ENCODE data around the gene CD52.

Gene CD52

GRCh38 chr1:26335774-26336476 lies 18.2 kb downstream of the CD52 start:
- no peak for DNase-seq

DNA sequence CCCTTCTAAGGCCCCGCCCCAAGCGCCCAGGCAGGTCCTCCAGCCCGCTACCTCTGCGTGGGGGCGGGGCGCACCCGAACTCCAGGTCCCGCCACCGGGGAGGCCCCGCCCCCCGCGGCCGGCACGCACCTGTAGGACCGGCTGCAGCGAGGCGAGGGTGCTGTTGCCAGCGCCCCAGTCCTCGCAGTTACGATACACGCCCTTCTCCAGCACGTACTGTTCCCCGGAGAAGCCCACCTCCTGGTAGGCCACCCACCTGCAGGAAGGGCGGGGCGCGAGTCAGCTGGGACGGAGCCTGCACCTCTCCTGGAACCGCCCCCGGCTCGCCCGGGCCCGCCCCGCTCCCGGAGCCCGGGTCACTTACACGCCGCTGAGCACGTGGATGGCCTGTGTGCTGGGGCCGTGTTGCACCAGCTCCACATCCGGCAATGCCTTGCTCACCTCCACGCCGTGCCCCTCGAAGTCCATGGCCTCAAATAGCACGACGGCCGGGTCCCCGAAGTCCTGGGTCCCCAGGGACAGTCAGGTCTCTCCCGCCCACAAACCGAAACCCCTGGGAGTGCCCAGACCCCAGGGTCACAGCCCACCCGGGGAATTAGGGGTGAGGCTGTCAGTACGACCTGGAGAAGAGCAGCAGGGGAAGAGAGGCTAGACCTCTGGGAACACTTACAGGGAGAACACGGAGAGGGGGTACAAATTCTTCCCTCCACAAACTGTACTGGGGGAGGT lies 18.9 kb downstream of the CD52 start:
- peak; percentile 91 for DNase-seq

DNA sequence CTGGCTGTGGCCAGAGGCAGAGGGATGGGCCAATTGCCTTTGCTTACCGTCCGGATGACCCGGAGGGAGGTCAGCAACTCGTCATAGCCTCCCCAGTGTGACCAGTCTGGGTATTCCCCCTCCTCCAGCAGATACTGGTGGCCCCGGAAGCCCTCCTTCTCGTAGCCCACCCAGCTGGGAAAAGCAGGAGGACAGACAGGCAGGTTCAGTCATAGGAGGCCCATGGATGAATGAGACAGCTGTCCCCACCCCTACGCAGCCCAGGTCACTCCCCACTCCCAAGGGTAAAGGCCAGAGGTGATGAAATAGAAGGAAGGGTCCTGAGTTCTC lies 19.4 kb downstream of the CD52 start:
- DNase-seq, result no peak

DNA sequence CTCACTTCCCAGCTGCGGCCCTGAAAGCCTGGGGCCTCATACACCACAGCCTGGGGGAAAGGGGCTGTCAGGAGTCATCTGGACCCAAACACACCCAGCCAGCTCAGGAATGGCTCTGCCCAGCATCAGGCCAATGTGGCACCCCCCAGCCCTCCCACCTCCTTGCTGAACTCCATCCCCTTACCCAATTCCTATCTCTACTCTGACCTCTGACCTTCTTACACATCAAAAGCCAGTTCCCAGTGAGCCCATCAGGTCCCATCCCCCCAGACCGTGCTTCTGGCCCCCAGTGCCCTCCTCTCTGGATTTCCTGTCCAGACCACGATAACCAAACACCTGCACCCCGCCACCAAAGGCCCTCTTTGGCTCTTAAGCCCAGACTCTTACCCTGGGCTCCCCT lies 19.9 kb downstream of the CD52 start:
- no peak for DNase-seq

- DNase-seq, result no peak
Measured at GRCh38 chr1:26338670-26339069, 20.9 kb downstream of the CD52 start.

DNA sequence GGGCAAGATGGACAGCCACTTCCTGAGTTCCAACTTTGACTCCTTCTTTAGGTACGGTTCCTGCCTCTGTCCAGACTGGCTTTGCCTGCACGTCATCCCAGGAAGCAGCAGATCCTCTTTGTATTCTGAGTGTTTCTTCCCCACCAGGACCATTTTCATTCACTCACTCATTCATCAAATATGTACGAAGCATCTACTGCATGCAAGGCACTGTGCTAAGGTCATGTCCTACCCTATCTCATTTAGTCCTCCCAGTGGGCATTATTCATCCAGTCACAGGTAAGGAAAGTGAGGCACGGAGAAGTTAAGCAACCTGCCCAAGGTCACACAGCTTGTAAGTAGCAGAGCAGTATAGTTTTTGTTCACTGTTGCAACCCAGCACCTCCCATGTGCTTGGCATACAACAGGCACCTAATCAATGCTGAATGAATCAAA lies 22.3 kb downstream of the CD52 start:
- no peak for DNase-seq

DNA sequence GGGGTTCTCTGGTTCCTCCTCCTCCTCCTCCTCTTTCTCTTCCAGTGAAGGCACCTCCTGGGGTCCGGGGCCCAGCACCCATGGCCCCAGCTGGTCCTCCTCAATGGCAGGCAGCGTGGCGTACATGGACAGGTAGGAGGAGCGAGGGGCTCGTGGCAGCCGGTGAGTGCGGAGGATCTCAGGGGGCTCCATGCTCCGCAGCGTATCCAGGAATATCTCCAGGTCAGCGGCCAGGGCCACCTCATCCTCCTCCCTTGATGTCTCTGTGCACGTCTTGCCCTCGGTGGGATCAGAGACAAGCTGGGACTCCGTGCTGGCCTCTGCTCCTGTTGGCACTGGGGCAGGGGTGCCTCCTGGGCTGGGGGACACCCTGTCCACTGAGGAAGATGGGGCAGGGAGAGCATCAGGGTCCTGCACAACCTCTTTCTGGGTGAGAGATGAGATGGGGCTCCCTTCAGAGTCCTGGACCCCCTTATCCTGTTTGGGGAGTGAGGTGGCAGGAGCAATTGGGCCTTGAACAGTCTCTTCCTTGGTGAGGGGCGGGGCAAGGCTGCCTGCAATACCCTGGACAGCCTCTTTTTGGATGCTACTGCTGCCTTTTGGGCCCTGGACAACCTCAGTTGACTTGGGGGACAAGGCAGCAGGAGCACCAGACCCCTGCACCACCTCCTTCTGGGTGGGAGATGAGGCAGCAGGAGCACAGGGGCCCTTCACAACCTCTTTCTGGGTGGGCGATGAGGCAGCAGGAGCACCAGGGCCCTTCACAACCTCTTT lies 26.6 kb downstream of the CD52 start:
- DNase-seq, result no peak

GRCh38 chr1:26345718-26346117 lies 28.0 kb downstream of the CD52 start:
- no peak for DNase-seq

DNA sequence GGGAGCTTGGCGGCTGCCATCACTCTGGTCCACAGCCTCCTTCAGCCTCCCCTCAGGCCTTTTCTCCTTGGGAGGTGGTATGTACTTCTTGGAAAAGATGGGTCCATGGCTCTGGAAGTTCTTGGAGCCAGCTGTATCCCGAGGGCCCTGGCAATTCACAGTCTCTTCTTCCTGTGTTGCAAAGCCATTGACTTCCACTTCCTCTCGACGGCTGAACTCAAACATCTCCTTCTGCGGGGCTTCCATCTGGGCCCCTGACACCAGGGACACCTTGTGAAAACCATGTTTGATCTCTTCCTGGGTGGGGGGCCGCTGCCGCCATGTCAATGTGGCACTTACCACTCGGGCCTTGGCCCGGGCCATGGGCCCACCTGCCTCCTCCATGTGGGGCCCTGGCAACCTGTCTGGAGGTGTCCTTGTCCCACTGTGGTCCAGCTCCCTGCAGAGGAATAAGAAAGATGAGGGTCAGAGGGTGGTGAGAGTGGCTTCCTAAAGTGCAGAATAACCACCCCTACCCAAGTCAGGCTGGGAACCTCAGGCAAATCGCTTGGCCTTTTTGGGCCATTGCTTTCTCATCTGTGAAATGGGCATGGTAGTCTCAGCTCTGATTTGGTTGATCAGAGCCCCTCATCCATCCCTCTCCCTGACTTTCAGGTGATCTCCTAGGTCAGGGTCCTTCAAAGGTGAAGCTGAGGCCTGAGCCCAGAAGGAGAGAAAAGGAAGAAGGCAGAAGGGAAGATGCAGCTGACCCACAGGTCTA lies 28.7 kb downstream of the CD52 start:
- DNase-seq, result no peak

GRCh38 chr1:26349188-26349876 lies 31.6 kb downstream of the CD52 start:
- DNase-seq, result no peak

GRCh38 chr1:26349877-26350244 lies 32.1 kb downstream of the CD52 start:
- DNase-seq, result no peak

DNA sequence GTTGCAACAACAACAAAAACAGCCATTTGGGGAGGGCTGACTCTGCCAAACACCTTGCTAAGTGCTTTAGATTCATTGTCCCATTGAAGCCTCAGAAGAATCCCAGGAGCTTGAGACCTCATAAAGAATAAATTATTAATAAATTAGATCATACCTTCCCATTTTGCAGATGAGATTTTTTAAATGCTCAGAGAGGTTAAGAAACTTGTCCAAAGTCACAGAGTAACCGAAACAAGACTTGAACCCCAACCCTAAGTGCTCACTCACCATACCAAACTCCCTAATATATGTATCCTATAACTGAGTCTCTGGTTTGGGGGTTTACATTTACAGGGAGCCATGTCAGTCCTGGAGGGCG lies 32.6 kb downstream of the CD52 start:
- DNase-seq, result no peak

DNA sequence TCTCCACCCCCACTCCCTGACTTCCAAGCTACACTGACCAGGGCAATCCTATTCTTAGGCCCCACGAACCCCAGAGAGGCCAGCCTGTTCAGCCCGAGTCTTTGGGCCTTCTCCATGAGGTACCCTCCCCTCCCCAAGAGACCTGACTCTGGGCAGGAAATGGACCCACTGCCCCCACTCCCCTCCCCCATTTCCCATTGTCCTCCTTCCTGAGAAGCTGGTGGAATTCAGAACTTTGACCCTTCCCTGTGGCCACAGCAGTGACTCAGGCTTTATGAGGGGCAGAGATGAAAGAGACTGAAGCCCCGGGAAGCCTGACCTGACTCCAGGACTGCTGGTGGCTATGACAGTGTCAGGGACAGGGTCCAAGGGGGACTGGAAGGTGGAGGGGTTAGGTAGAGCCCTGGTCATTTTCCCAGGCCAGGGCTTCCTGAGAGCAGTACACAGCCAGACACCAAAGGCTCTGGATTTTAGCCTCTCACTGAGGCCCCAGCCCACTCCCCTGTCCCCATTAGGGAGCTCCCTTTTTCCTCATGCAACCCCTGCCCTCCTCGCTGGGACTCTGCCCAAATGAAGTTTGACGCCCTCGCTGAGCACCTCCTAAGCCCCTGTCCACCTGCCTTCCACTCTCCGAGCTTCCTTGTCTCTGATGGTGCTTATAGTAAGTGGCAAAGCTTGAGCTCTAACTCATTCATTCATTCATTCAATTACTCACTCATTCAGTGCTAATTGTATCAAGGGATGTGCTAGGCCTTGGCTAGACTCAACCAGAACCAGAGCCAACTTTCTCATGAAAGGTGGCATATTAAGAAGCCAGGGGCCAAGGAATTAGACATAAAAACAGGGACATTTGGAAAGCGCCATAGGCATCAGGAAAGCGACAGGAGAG lies 33.2 kb downstream of the CD52 start:
- no peak for DNase-seq

GRCh38 chr1:26351590-26352337 lies 34.0 kb downstream of the CD52 start:
- no peak for DNase-seq

DNA sequence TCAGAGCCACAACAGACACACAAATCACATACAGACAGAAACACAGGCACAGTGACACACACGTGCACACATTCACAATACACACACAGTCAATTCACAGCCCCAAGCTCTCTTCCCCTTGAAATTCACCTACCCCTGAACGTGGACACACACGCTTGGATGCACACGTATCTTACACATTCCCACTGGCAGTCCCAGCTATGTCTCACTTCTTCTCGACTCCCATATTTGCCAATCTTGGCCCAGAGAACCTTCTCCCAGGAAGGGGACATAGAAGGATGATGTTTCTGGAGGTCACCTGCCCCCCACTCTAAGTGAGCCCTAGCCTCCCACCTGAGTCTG lies 34.6 kb downstream of the CD52 start:
- no peak for DNase-seq

DNA sequence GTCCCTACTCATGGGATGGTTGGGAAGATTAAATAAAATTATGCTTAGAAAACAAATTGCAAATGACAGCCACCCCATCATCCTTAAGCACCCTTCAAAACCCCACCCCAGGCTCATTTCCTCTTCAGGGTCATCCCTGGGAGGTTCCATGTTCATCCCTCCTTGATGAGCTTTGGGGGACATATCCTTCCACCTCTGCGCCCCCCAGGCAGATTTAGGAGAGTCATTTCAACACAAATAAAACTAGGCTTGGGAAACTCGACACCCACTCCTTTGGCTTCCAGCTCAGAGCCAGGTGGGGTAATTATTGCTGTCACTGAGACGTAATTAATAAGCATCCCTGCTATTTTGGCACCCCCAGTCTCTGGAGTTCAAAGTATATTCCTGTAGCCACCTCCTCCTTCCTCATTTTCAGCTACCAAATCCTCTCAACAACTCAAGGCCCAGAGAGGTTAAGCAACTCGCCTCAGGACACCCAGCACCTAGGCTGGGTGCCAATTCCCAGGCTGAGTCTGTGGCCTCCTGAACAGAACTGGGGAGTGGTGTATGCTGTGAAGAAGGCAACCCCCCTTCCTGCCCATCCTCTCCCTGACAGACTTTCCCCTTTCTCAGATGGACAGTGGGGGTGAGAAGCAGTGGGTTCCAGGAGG lies 35.6 kb downstream of the CD52 start:
- no peak for DNase-seq

GRCh38 chr1:26353976-26354820 lies 36.4 kb downstream of the CD52 start, which contains the start of gene CRYBG2:
Gene CRYBG2, minus strand, starts transcription at chr1:26354130. Its CDS starts 7,473 bp downstream, at chr1:26346657.
- DNase-seq, result no peak

DNA sequence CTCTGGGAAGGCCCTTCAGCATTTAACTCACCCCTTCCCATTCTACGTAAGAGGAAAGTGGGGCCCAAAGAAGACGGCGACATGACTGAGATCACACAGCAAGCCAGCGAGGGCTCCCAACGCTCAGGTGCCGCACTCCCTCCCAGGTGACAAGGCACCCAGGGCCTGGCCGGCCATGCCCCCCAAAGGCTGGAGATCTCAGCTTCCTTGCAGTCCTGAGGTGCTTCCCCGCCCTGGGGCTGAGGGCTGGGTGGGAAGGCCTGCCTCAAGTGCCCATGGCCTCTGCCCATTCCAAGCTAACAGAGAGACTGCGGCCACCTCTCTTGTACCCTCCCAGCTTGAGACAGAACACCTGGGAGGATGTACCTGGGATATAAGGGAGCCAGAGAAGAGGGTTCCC lies 37.2 kb downstream of the CD52 start:
- DNase-seq, result no peak

- no peak for DNase-seq
Measured at GRCh38 chr1:26356106-26356505, 38.3 kb downstream of the CD52 start.
